IMR-90 (cell line): ENCODE measurements around the gene SLC39A6. TPM values are rescaled to one million over a fixed set of nuclear protein-coding genes. Genes with fewer than 3 reads are reported as not detected.
"Not testable (repeated sequence)": the region's sequence is repeated elsewhere in the genome, so short reads cannot be mapped to it uniquely, and the experiment has no call there.

ENCODE experiments used
- ATAC-seq: fragments of 200-7000 bp; cut with Tn5 transposase; 2 replicates; pipeline ENCODE4 v1.9.1; 2020; ENCODE audit warnings: low read depth, mild to moderate bottlenecking, moderate library complexity
- BruUV-seq: library from RNA; stranded (reverse); fragments of 400-500 nt; replicated peaks from 2 replicates; lab custom pipeline; 2021; lab: Mats Ljungman, UMichigan
- CTCF ChIA-PET: fragments of 300-600 bp; formaldehyde crosslinking; extraction: SDS; loops from one replicate; lab custom pipeline; 2021; ENCODE audit warnings: antibody characterized with exemption; lab: Yijun Ruan, JAX
- POLR2A ChIA-PET: fragments of 300-600 bp; sonication (Branson Sonifier 250); formaldehyde crosslinking; loops from one replicate; lab custom pipeline; 2022; ENCODE audit warnings: antibody characterized with exemption; ENCODE audit not compliant: unreplicated experiment; lab: Charles Lee
- DNase-seq: peaks from one replicate; pipeline ENCODE4 v3.0.0; 2013
- H2AFZ ChIP-seq: replicated peaks from 2 replicates; pipeline ENCODE3; 2013; ENCODE audit warnings: low read length, mild to moderate bottlenecking; ENCODE audit not compliant: poor library complexity
- H2AK5ac ChIP-seq: 2 replicates; pipeline ENCODE4 v1.6.1; 2013; ENCODE audit warnings: low read depth, low read length, inconsistent platforms
- H2AK9ac ChIP-seq: replicated peaks from 2 replicates; pipeline ENCODE3; 2013; ENCODE audit warnings: mild to moderate bottlenecking, low read depth, low read length, moderate library complexity; ENCODE audit not compliant: poor library complexity
- H2BK120ac ChIP-seq: 2 replicates; pipeline ENCODE4 v1.6.1; 2013; ENCODE audit warnings: low read depth, low read length, inconsistent platforms
- H2BK15ac ChIP-seq: 3 replicates; pipeline ENCODE4 v1.6.1; 2013; ENCODE audit warnings: low read depth, low read length, inconsistent platforms
- H2BK20ac ChIP-seq: 2 replicates; pipeline ENCODE4 v1.6.1; 2013; ENCODE audit warnings: low read depth, mild to moderate bottlenecking, inconsistent platforms, low read length, moderate library complexity
- H2BK5ac ChIP-seq: 2 replicates; pipeline ENCODE4 v1.6.1; 2013; ENCODE audit warnings: mild to moderate bottlenecking, low read depth, low read length, inconsistent platforms; ENCODE audit not compliant: poor library complexity, severe bottlenecking
- H3K14ac ChIP-seq: replicated peaks from 2 replicates; pipeline ENCODE4 v1.6.1; 2013; ENCODE audit warnings: low read depth, low read length, inconsistent platforms
- H3K18ac ChIP-seq: 2 replicates; pipeline ENCODE4 v1.6.1; 2013; ENCODE audit warnings: low read depth, low read length, control low read depth
- H3K23ac ChIP-seq: 2 replicates; pipeline ENCODE4 v1.6.1; 2013; ENCODE audit warnings: low read depth, low read length, inconsistent platforms
- H3K27ac ChIP-seq: 2 replicates; pipeline ENCODE4 v1.5.1; 2013; ENCODE audit warnings: mild to moderate bottlenecking, control low read depth, low read length; ENCODE audit not compliant: insufficient read depth
- H3K27me3 ChIP-seq: 2 replicates; pipeline ENCODE4 v1.6.1; 2013; ENCODE audit warnings: low read length; ENCODE audit not compliant: control insufficient read depth, insufficient read depth
- H3K36me3 ChIP-seq: 2 replicates; pipeline ENCODE4 v1.6.1; 2013; ENCODE audit warnings: low read length, mixed read lengths; ENCODE audit not compliant: control insufficient read depth, insufficient read depth
- H3K4ac ChIP-seq: 2 replicates; pipeline ENCODE4 v1.6.1; 2013; ENCODE audit warnings: low read depth, low read length, inconsistent platforms
- H3K4me1 ChIP-seq: 2 replicates; pipeline ENCODE4 v1.6.1; 2013; ENCODE audit warnings: low read length, mixed read lengths; ENCODE audit not compliant: control insufficient read depth, insufficient read depth
- H3K4me2 ChIP-seq: 2 replicates; pipeline ENCODE4 v1.6.1; 2013; ENCODE audit warnings: low read depth, mild to moderate bottlenecking, control low read depth, low read length, moderate library complexity
- H3K4me3 ChIP-seq: 2 replicates; pipeline ENCODE4 v1.5.1; 2013; ENCODE audit warnings: low read depth, mild to moderate bottlenecking, control low read depth, low read length, moderate library complexity; ENCODE audit not compliant: insufficient read depth
- H3K56ac ChIP-seq: 2 replicates; pipeline ENCODE4 v1.6.1; 2013; ENCODE audit warnings: low read length, inconsistent platforms; ENCODE audit not compliant: insufficient read depth; ENCODE audit errors: extremely low read depth
- H3K79me1 ChIP-seq, 2 experiments: 2 replicates each; pipeline ENCODE4 v1.6.1; 2013; ENCODE audit warnings: low read length in 2 of 2, inconsistent platforms in 1 of 2, low read depth in 1 of 2
- H3K9ac ChIP-seq: 2 replicates; pipeline ENCODE4 v1.6.1; 2013; ENCODE audit warnings: low read depth, low read length, control low read depth
- H3K9me1 ChIP-seq: 2 replicates; pipeline ENCODE4 v1.6.1; 2013; ENCODE audit warnings: low read length, inconsistent platforms; ENCODE audit not compliant: insufficient read depth
- H3K9me3 ChIP-seq: 2 replicates; pipeline ENCODE4 v1.6.1; 2013; ENCODE audit warnings: low read length; ENCODE audit not compliant: control insufficient read depth, insufficient read depth
- H4K20me1 ChIP-seq: 2 replicates; pipeline ENCODE4 v1.6.1; 2013; ENCODE audit warnings: low read length, inconsistent platforms; ENCODE audit not compliant: insufficient read depth
- H4K5ac ChIP-seq: 2 replicates; pipeline ENCODE4 v1.6.1; 2013; ENCODE audit warnings: mild to moderate bottlenecking, low read depth, low read length, control low read depth
- H4K8ac ChIP-seq, 2 experiments: 2 replicates each; pipeline ENCODE4 v1.6.1; 2013; ENCODE audit warnings: low read depth in 2 of 2, low read length in 2 of 2, control low read depth in 1 of 2, inconsistent platforms in 1 of 2
- H4K91ac ChIP-seq: 2 replicates; pipeline ENCODE4 v1.6.1; 2013; ENCODE audit warnings: low read depth, low read length, inconsistent platforms; ENCODE audit not compliant: insufficient read depth
- WGBS, 2 experiments: methylation state at CpG; one replicate each; pipeline versions ENCODE4 v1.1.5 to v1.1.7; 2013; ENCODE audit warnings: missing lambda C conversion rate in 2 of 2; ENCODE audit not compliant: insufficient read length in 1 of 2; ENCODE audit errors: extremely low coverage in 2 of 2; 5-methylcytosine and 5-hydroxymethylcytosine counted together
- dilution Hi-C: fragments of 300-500 bp; cut with HindIII; formaldehyde crosslinking; loops from one replicate; pipeline ENCODE4 v1.14.3; 2018; ENCODE audit warnings: low sequenced_read_pairs; ENCODE audit not compliant: unreplicated experiment
- in situ Hi-C: fragments of 300-500 bp; cut with MboI; formaldehyde crosslinking; loops from 3 replicates; pipeline ENCODE4 v1.14.3; 2019; ENCODE audit warnings: low sequenced_read_pairs, inconsistent platforms, mixed read lengths
- intact Hi-C: fragments of 100-400 bp; cut with micrococcal nuclease; formaldehyde crosslinking; loops from 2 replicates; pipeline ENCODE4 v1.10.0; 2022
- polyA plus RNA-seq, 3 experiments: library from polyadenylated mRNA; depleted of rRNA; stranded (reverse); fragments of >200 nt; gene quantifications; 2 replicates each; pipeline ENCODE4 v1.2.3, GENCODE V29; 2012; ENCODE audit warnings: low replicate concordance in 1 of 3
- total RNA-seq: library from RNA; depleted of rRNA; stranded (reverse); fragments of >200 nt; gene quantifications from 2 replicates; pipeline ENCODE4 v1.2.3, GENCODE V29; 2012

Gene SLC39A6
- total and polyA plus RNA-seq, 2 of the 4 experiments (the other 2 are of a cell fraction): 48.7 to 91.9 TPM

GRCh38 chr18:36077764-36078163 is 51.4 kb downstream of the SLC39A6 start:
- H3K9ac ChIP-seq, H3K4me2 ChIP-seq, H3K18ac ChIP-seq, dilution Hi-C loops, H3K9me3 ChIP-seq, DNase-seq, H2AK5ac ChIP-seq, ATAC-seq, BruUV-seq, H3K56ac ChIP-seq, H3K23ac ChIP-seq, H3K4me3 ChIP-seq, H3K14ac ChIP-seq, H4K8ac ChIP-seq, H3K79me1 ChIP-seq, H4K20me1 ChIP-seq, H3K9me1 ChIP-seq, in situ Hi-C loops, POLR2A ChIA-PET, H2AFZ ChIP-seq, H2BK20ac ChIP-seq, H2BK120ac ChIP-seq, H3K36me3 ChIP-seq, H2BK15ac ChIP-seq, H2AK9ac ChIP-seq, H2BK5ac ChIP-seq, H3K4me1 ChIP-seq, H4K5ac ChIP-seq, H3K27ac ChIP-seq, H4K91ac ChIP-seq, CTCF ChIA-PET, H3K4ac ChIP-seq, H3K27me3 ChIP-seq, intact Hi-C loops: not testable (repeated sequence)
- no CpG with 5 or more reads among the region's 27 CpGs for whole genome bisulfite sequencing, 2 experiments
